ENCODE results near the gene PEG3. TPM values are rescaled to one million over a fixed set of nuclear protein-coding genes. Genes with fewer than 3 reads are reported as not detected.

PEG3 gene
- total RNA-seq, 6 experiments from 2014 or later = not detected

DNA sequence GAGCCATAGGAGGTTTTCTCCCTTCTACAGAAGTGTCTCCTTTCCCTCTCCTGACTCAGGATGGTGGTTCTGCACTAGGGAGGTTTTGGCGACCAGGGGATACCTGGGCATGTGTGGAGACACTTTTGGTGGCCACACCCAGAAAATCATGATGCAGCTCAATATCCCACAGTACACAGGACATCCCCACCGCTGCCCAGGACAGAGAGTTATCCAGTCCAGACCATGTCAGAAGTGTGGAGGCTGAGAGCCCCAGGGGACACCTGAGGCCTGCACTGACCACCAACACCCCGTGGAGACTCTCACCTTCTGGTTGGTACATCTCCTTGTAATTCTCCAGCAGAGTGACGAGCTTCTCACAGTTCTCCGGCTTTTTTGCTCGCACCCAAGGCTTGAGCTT, 16.6 kb downstream of the PEG3 start:
- H3K27me3 Mint-ChIP-seq (ENCODE audit: insufficient read depth) = no peaks in the 10 kb centered on the region; the same call in 1 of the 2 replicates
- no peak overlapping the region for H3K4me3 Mint-ChIP-seq
- peaks cover 4% of the 10 kb centered on the region; the same call in 1 of the 2 replicates for H3K36me3 Mint-ChIP-seq (ENCODE audit: low read depth)
- H3K9me3 Mint-ChIP-seq = peaks cover 63% of the 10 kb centered on the region
- no peak overlapping the region for H3K27ac Mint-ChIP-seq
- no peaks in the 10 kb centered on the region for H3K4me1 Mint-ChIP-seq (ENCODE audit: low read depth)
- no peak for DNase-seq
- TF ChIP-seq, protein P1, sequence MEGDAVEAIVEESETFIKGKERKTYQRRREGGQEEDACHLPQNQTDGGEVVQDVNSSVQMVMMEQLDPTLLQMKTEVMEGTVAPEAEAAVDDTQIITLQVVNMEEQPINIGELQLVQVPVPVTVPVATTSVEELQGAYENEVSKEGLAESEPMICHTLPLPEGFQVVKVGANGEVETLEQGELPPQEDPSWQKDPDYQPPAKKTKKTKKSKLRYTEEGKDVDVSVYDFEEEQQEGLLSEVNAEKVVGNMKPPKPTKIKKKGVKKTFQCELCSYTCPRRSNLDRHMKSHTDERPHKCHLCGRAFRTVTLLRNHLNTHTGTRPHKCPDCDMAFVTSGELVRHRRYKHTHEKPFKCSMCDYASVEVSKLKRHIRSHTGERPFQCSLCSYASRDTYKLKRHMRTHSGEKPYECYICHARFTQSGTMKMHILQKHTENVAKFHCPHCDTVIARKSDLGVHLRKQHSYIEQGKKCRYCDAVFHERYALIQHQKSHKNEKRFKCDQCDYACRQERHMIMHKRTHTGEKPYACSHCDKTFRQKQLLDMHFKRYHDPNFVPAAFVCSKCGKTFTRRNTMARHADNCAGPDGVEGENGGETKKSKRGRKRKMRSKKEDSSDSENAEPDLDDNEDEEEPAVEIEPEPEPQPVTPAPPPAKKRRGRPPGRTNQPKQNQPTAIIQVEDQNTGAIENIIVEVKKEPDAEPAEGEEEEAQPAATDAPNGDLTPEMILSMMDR (IDR thresholded peaks at IDR 0.05) = no peak

DNA sequence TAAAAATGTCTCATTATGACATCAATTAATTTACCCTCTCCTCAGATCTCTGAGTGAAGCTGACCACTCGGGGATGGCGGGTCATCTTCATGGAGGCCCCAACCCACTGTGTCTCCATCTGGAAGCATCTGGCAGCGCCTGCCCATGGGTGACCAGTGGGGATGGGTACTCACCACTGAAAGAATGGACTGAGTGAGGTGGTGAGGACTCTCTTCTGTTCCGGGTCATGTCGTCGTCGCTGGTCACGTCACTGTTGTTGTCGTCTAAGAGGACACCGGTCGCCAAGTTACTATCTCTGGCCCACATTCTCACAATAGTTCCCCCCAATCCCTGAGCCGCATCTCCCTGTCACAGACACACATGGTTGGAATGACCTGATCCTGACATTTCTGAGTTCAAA, 17.1 kb downstream of the PEG3 start:
- H3K27me3 Mint-ChIP-seq (ENCODE audit: insufficient read depth) = no peaks in the 10 kb centered on the region; the same call in 1 of the 2 replicates
- no peak for DNase-seq
- no peak overlapping the region for H3K27ac Mint-ChIP-seq
- TF ChIP-seq, protein P1 (IDR thresholded peaks at IDR 0.05) = no peak
- peaks cover 68% of the 10 kb centered on the region for H3K9me3 Mint-ChIP-seq
- no peaks in the 10 kb centered on the region for H3K4me1 Mint-ChIP-seq (ENCODE audit: low read depth)
- H3K36me3 Mint-ChIP-seq (ENCODE audit: low read depth) = peaks cover 4% of the 10 kb centered on the region; the same call in 1 of the 2 replicates
- H3K4me3 Mint-ChIP-seq = no peak overlapping the region

DNA sequence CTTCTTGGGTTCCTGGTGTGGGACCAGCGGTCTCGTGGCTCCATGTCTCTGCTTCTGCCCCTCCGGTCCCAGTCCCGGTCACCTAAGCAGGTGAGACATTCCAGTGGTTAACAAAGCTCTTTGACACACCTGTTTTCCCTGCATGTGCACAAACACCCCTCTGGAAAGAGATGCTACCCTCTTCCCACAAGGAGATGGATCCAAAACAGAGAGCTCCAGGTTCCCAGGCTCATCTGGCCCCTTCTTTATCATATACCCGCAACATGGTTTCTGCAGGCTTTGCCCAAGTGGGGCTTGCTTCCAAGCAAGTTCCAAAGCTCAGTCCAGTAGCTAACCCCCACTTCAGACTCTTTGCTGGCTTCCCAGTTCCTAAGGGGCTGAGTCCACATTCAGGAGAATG, 17.8 kb downstream of the PEG3 start:
- Mint-ChIP-seq H3K36me3 (ENCODE audit: low read depth) (peaks cover 10% of the 10 kb centered on the region), H3K9me3 (peaks cover 74% of the 10 kb centered on the region), H3K27me3 (ENCODE audit: insufficient read depth) (no peaks in the 10 kb centered on the region; the same call in 1 of the 2 replicates), H3K4me1 (ENCODE audit: low read depth) (no peaks in the 10 kb centered on the region), H3K27ac (no peak overlapping the region), H3K4me3 (no peak overlapping the region)
- no peak for DNase-seq
- TF ChIP-seq, protein P1 (IDR thresholded peaks at IDR 0.05) = no peak

DNA sequence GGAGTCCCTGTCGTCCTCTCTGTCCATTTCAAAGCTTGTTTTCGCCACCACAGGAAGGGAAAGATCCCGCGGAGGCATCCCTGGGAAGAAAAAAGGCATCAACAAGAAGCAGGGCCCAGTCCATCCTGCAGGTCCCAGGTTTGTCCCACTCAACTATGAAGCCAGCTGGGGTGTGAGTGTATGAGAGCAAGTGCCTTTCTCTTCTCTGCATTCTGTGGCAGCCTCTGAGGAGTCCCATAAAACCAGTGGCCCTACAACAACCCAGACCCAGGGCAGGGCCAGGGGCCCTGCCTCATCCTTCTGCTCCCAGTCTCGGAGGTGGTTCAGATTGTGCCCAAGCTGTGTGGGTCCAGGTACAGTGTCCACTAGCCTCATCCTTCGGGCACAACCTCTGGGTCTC, 18.9 kb downstream of the PEG3 start:
- Mint-ChIP-seq H3K36me3 (ENCODE audit: low read depth) (peaks cover 21% of the 10 kb centered on the region), H3K27ac (no peak overlapping the region), H3K27me3 (ENCODE audit: insufficient read depth) (no peaks in the 10 kb centered on the region; the same call in 1 of the 2 replicates), H3K4me1 (ENCODE audit: low read depth) (no peaks in the 10 kb centered on the region), H3K9me3 (peaks cover 78% of the 10 kb centered on the region), H3K4me3 (no peak overlapping the region)
- TF ChIP-seq, protein P1 (IDR thresholded peaks at IDR 0.05) = no peak
- DNase-seq = no peak

DNA sequence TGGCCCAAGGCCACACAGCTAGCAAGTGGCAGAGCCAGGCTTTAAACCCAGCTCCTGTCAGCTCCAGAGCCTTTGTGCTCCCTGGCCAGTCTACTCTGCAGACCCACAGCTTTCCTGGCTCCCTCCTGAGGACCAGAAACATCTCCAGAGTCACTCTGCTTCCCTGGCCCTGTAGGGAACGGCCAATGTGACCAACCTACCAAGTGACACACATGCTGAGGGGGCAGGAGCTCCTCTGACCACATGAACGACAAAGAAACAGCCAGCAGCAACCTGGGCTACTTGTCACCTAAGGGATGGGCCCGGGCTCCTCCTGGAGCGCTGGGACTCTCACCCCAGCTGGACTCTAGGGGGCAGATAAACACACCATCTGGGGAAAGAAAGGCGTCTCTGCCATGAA, 19.3 kb downstream of the PEG3 start:
- Mint-ChIP-seq H3K4me3 (no peak overlapping the region), H3K9me3 (peaks cover 82% of the 10 kb centered on the region), H3K36me3 (ENCODE audit: low read depth) (peaks cover 21% of the 10 kb centered on the region), H3K4me1 (ENCODE audit: low read depth) (no peaks in the 10 kb centered on the region), H3K27me3 (ENCODE audit: insufficient read depth) (no peaks in the 10 kb centered on the region; the same call in 1 of the 2 replicates), H3K27ac (no peak overlapping the region)
- DNase-seq = no peak
- TF ChIP-seq, protein P1 (IDR thresholded peaks at IDR 0.05) = no peak

DNA sequence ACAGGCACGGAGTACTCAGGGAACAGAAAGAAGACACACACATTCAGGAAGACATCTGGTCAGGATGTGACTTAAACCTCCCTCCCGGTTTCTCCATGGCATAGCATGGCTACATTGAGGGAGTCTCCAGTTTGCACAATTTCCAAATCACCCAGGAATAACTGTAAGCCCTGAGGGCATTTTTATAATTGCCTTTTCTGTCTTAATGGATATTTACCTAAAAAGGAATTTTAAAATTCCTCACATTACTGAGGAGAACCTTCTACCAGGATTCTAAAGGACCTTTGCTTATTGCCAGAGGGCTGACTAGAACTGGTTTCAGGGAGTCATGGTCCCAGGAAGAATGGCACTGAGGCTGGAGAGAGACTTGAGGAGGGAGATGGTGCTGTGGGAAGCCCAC, 21.4 kb downstream of the PEG3 start:
- H3K27me3 Mint-ChIP-seq (ENCODE audit: insufficient read depth) = no peaks in the 10 kb centered on the region; the same call in 1 of the 2 replicates
- no peak for DNase-seq
- TF ChIP-seq, protein P1 (IDR thresholded peaks at IDR 0.05) = no peak
- H3K9me3 Mint-ChIP-seq = peaks cover 94% of the 10 kb centered on the region
- no peak overlapping the region for H3K27ac Mint-ChIP-seq
- peaks cover 21% of the 10 kb centered on the region for H3K36me3 Mint-ChIP-seq (ENCODE audit: low read depth)
- H3K4me1 Mint-ChIP-seq (ENCODE audit: low read depth) = no peaks in the 10 kb centered on the region
- no peak overlapping the region for H3K4me3 Mint-ChIP-seq

Data from HFFc6 (cell line).